Eye (tissue), 1 donor: Measurements from ENCODE around the gene GRIK4.

Source experiments
- DNase-seq: peaks from one replicate; pipeline ENCODE4 v3.0.0-alpha.2; 2015

Gene GRIK4

DNA sequence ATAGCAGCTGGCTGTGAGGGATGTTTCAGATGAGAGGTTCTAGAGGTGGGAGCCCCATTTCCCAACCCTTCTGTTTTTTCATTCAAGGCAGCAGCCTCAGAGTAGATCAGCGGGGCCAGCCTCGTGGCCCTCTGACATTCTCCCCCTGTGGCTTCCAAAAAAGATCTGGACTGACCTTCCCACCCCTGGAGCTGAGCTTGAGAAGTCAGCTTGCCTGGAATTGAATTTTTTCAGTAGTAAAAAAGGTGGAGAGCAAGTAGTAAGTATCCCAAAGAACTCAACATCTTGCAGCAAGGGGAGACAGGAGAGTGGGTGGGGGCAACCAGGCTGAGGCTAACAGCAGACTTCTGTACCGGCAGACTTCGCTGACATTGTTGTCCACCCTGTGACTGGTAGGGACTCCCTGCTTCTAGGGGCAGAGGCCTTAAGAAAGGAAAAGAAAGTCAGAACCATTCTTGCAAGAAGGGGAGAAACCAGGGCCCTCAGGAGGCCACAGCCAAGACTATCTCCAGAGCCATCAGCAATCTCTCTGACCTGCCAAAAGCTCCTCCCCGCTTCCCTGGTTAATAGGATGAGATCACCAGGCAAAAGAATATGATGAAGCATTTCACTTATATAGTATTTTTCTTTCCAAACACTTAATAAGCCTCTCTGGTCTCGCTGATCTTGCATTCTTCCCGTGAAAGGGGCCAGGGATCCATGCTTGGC lies 2.0 kb upstream of the GRIK4 start:
- no peak for DNase-seq

DNA sequence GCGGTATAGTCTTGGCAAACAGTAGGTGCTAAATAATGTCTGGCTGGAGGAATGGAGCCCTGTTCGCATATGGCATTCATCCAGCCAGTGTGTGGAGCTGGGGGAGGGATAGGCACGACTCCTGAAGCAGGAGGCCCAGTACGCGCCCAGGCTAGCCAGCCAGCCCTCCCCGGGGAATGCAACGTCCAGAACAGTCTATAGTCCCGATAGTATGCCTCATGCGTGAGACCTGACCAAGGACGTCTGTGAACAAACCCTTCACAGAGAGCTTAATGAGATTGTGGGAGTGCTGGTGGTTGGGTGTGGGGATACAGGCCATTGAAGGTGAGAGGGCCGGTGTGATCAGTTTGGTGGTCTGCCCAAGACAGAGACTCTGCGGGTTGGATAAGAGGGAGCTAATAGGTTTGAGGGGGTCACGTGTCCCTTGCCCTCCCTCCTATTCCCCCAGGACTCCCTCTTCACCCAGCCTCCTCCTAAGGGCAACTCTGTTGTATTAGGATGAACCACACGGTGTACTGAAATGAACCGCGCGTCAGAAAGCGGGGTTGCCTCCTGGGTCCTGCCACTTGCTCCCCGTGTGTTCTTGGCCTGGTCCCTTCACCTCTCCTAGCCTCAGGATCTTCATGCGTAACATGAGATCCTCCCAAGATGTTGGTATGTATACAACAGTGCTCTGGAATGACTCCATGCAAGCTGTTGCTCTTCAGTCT lies 987 bp upstream of the GRIK4 start:
- DNase-seq = no peak

- no peak for DNase-seq
Measured at GRCh38 chr11:120511820-120512738, 531 bp downstream of the GRIK4 start.

DNA sequence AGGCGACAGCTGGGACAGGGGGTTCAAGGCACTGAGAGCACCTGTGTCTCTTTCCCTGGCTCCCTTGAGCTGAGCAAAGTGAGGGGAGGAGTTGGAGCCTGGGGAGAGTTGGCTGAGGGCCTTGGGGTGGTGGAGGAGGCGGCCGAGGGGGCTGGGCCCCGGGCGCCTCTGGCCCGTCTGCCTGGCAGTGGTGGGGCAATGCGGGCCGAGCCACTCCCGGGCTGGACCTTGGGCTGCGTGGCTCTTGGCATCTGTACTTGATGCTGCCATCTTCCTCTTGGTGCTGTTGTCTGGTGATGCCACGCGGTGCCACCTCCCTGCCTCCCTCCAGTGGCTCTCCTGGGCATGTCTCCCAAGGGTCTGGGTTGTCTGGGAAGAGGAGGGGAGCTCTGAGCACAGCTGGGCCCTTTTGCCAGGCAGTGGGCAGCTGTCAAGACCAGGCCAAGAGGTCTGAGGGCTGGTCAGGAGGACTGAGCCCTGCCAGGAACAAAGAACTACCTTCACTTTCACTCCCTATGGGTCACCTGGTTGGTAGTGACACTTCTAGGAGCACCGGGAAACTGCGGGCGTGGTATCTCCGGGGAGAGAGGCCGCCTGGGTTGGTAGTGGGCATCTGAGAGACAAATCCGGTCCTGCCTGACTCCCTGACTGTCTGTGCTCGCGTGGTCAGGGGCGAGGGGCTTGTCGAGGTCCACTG lies 1.3 kb downstream of the GRIK4 start:
- DNase-seq = no peak

GRCh38 chr11:120513436-120514315 lies 2.1 kb downstream of the GRIK4 start:
- DNase-seq = no peak

GRCh38 chr11:120514541-120515121 lies 3.1 kb downstream of the GRIK4 start:
- DNase-seq = no peak

DNA sequence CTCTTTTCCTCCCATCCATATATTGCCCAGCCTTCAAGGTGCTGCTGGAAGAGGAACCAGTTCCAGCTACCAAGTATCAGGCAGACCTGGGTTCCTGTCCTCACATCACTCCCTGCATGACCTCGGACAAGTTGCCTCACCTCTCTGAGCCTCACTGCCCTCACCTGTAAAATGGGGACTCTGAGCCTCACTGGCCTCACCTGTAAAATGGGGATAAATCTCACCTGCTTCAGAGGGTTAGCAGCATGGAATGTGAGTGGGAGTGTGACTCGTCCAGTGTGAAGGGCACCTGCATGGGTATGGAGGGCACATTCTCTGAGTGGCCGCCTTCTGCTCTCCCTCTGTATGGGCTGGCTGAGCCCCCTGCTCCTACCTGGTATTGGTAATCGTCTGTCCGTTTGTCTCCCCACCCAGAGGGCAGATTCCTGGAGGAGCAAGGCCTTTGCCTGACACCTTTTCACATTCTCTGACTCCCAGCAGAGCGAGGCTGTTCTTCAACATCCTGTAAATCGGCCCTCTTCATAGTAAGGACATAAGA lies 3.7 kb downstream of the GRIK4 start:
- no peak for DNase-seq

- DNase-seq = peak; percentile 56
Measured at GRCh38 chr11:120516461-120517389, 5.2 kb downstream of the GRIK4 start.

DNA sequence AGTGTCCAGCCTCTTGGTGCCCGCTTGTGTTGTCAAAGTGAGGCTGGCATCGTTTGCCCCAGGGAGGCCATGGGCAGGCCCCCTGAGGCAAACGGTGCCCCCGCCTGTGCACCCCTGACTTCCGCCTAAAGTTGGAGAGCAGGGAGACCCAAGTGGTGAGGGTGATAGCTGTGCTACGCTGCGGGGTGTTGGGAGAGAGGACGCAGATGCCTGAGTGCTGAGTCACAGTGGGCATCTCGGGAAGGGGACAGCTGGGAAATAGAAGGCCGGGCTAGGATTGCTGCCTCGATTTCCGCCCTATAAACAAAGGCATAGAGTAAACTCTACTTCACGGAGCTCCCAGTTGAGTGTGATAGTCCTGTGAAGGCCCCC lies 5.8 kb downstream of the GRIK4 start:
- no peak for DNase-seq

- no peak for DNase-seq
Measured at GRCh38 chr11:120517801-120518291, 6.3 kb downstream of the GRIK4 start.

GRCh38 chr11:120518356-120518755 lies 6.8 kb downstream of the GRIK4 start:
- DNase-seq = no peak

GRCh38 chr11:120519474-120519873 lies 7.9 kb downstream of the GRIK4 start:
- no peak for DNase-seq

DNA sequence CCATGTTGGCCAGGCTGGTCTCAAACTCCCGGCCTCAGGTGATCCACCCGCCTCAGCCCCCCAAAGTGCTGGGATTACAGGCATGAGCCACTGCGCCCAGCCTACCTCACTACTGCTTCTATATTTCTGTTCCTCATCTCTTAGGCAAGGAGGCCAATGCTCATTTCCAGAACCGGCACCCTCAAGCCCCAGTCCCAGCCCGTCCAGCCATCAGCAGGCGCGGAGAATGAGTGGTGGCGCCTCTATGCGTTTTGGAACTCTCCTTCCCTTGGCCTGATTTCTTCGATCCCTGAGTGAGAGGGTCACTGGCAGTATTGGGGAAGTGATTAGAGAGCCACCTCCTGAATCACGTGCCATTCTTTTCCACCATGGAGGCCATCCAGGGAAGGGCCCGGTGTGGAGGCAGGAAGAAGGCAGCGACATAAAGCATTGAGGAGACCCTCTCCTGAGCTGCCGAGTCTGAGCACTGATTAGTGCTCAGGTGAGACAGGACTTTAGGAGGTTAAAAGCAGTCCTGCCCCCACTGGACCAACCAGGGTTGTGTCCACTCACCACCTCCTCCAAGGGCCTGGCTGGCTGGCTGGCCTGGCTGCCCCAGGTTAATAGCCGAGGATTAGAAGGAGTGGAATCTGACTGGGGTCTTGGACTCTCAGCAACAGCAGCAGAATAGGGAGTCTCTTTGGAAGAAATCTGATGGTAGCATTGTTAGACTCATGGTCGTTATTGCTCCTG lies 8.7 kb downstream of the GRIK4 start:
- DNase-seq = no peak

GRCh38 chr11:120521176-120521575 lies 9.6 kb downstream of the GRIK4 start:
- no peak for DNase-seq

GRCh38 chr11:120522021-120522420 lies 10.5 kb downstream of the GRIK4 start:
- no peak for DNase-seq

DNA sequence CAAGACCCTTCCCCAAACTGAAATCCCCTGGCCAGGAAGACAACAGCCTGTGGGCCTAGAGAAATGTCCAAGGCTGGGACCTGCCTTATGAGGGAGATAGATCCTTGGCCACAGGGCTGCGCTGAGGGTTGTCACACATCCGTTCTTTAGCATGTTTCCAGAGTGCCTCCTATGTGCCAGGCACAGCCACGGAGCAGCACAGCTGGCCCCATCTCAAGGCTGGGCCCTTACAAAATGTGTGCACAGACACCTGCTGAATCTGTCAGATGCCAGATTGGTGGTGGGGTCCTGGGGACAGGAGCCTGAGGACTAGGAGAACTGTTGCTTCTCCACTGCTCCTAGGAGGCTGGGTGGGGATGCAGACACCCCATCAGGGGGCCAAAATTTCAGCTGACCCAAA lies 11.2 kb downstream of the GRIK4 start:
- no peak for DNase-seq

DNA sequence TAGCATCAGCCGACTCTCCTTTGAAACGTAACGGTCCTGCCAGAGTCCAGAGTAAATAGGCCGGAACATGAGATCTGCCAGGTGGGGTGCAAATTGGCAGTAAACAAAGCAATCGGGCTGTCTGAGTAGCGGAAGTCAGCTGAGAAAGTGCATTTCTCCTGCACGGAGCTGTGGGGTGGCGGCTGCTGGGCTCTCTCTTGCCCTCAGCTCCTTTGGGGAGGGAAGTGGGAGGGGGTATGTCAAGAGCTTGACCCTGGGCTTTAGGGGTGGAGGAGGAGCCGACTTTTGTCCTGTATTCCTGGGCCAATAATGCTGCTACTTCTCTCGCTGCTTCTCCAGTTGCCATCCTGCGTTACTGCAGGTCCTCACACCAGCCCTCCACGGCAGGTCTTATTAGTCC lies 11.6 kb downstream of the GRIK4 start:
- no peak for DNase-seq

GRCh38 chr11:120524536-120525085 lies 13.1 kb downstream of the GRIK4 start:
- no peak for DNase-seq
